OCI-M2 (cell line): ENCODE data around the gene SLC6A2.

Experiments
- DNase-seq: peaks from one replicate; lab custom pipeline; 2025; ENCODE audit not compliant: unreplicated experiment; lab: John Stamatoyannopoulos, UW

SLC6A2 gene

GRCh38 chr16:55671206-55671973 is 15.6 kb downstream of the SLC6A2 start:
- DNase-seq: no peak

DNA sequence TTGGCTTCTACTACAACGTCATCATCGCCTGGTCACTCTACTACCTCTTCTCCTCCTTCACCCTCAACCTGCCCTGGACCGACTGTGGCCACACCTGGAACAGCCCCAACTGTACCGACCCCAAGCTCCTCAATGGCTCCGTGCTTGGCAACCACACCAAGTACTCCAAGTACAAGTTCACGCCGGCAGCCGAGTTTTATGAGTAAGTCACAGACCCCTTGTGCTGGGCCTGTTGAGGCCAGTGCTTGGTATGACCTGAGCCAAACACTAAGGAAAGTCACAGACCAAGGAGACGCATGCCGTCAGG is 16.1 kb downstream of the SLC6A2 start:
- DNase-seq: no peak

GRCh38 chr16:55672471-55672870 is 16.7 kb downstream of the SLC6A2 start:
- no peak for DNase-seq

- DNase-seq: no peak
These were observed 22.5 kb downstream of the SLC6A2 start for GRCh38 chr16:55678161-55678821.

DNA sequence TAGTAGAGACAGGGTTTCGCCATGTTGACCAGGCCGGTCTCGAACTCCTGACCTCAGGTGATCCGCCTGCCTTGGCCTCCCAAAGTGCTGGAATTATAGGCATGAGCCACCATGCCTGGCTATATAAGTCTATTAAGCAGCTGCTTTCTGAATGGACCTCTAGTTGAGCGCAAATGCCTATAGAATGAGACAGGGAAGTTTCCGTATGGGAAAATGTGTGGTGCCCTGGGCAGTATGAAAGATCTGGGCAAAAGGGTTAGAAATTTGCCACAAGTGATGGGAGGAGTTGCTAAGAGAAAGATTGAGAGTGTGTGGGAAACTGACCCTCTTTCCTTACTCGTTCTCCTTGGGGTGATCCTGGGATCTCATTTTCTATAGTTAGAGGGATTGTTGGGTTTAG is 26.3 kb downstream of the SLC6A2 start:
- no peak for DNase-seq

- DNase-seq: no peak
These were observed 30.2 kb downstream of the SLC6A2 start for GRCh38 chr16:55685973-55686372.

DNA sequence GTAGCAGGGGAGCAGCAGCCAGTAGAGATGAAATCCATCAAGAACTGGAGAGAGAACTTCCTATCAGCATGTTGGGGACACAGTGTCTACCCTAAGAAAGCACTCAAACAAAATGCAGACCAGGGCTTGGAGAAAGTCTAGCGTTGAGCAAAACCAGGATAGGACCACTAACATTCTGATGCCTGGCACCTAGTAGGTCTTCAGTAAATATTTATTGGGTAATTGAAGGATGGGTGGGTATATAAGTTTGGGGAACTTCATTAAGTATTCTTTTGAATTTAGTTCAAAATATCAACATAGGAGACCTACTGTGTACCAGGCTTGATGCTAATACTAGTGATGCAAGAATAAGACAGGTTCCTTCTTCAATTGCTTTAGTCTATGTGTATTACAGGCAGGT is 30.9 kb downstream of the SLC6A2 start:
- DNase-seq: no peak

DNA sequence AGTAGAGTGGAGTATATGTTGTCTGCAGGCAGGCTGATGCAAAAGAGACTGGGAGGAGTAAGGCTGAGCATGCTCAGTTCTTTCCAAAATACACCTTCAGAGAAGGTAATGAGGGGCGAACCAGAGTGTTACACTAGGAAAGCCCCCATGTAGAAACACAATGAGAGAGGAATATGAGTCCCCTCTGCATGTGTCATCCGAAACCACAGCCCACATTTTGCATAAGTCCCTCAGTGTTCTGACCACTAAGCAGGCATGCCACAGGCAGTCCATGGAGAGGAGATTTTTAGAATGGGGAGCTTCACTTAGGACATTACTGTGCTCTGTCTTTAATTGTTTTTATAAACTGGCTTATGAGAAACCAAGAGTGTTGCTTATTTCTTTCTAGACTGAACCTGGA is 32.0 kb downstream of the SLC6A2 start:
- no peak for DNase-seq

- no peak for DNase-seq
These were observed 35.1 kb downstream of the SLC6A2 start for GRCh38 chr16:55690841-55691240.

DNA sequence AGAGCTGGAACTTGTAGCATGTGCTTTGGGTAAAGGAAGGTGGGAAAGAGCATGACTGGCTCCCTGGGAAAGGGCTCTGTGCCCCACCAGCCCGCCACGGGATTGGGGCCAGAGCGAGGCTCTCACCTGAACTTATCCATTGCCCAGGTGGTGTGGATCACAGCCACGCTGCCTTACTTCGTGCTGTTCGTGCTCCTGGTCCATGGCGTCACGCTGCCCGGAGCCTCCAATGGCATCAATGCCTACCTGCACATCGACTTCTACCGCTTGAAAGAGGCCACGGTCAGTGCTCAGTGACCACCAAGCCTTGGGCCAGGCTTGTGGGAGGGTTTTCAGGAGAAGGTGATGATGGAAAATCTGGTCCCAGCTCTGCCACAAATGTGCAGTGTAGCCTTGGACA is 36.0 kb downstream of the SLC6A2 start:
- no peak for DNase-seq

DNA sequence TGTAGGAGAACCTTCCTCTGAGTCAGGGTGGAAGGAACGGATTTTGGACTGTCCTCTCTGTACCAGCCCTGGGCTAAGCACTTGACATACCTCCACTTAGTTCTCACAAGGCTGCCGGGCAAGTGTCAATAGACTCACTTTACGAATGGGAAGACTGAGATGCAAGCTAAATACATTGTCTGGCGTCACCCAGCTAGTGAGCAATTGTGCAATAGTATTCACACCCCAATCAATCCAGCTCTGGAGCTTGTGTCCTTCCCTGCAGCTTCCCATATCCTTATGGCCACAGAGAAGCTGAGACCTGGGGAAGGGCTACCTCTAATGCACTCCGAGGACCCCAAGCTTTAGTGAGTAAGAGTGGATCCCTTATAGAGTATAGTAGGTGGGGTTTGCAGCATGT is 39.8 kb downstream of the SLC6A2 start:
- DNase-seq: no peak

DNA sequence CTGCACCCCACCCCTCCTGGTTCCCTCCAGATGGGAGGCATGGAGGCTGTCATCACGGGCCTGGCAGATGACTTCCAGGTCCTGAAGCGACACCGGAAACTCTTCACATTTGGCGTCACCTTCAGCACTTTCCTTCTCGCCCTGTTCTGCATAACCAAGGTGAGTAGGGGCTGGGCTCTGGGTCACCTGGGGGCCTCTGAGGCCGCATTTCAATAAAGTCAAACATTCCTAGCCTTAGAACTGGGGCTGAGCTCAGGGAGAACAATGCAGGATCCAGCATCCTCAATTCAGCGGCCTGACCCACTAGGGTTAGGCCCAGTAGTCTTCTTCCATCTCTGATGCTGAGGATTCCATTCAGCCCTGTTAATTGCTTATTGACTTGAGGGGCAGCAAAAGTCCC is 42.1 kb downstream of the SLC6A2 start:
- DNase-seq: no peak

DNA sequence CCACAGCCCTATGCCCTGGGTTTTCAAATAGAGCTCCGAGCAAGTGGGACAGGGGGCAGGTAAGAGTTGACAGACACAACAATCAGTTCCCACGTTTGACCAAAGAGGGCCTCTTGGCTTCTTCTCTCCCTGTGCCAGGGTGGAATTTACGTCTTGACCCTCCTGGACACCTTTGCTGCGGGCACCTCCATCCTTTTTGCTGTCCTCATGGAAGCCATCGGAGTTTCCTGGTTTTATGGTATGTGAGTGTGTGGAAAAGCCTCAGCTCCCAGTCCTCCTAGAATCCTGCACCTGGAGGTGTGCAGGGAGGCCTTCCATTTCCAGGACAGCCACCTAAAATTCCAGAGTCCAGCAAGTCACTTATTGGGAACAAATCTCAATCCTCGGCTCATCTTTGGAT is 42.5 kb downstream of the SLC6A2 start:
- no peak for DNase-seq

DNA sequence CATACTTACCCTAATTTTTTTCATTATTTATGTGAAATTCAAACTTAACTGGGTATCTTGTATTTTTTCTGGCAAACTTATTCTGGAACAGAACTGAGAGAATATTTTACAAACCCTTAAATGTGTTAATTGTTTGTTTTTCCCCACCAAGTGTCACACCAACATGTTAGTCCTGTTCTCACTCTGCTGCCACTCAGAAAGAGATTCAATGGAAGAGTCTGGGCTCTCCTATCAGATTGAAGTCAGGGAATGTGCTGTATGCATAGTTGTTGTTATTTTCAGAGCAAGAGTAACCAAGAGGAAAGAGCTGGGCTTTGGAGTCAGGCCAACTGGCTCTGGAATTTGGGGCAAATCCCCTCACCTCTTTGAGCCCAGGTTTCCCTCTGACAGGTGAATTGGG is 43.2 kb downstream of the SLC6A2 start:
- DNase-seq: no peak

- DNase-seq: no peak
These were observed 43.8 kb downstream of the SLC6A2 start for GRCh38 chr16:55699616-55700015.

GRCh38 chr16:55700067-55700466 is 44.3 kb downstream of the SLC6A2 start:
- DNase-seq: no peak

- no peak for DNase-seq
These were observed 45.2 kb downstream of the SLC6A2 start for GRCh38 chr16:55700961-55701360.

DNA sequence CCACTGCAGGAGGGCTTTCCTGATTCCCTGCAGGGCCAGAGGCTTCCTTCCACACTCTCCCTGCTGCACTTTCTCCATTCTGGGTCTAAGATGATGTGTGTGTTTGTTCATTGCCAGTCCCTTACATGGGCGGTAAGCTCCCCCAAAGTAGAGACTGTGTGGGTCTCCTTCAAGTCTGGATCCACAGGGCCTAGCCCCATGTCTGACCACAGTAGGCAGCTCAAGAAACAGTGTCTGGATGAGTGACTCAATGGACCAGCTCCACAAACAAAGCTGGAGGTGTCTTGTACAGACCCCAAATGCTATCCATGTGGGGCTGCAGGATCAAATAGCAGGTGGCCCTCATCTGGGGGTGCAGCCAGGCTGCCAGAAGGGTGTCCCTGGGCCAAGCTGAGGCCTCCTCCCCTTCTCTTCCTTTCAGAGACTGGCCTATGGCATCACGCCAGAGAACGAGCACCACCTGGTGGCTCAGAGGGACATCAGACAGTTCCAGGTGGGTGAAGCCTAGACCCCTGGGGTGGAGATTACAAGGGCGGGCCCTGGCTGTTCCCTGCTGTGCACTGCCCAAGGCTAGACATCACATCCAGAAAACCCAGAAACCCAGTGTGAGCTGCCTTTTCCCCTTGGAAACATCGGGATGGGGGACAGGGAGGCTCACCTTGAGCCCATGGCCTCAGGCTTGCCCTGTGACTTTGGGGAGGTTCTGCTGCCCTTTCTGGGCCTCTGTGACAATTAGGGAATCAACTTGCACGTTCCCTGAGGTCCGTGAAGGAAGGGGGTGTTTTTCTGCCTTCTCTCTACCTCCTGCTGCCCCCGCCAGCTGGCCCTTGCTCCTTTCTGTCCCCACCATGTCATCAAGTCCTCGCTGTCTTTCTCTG is 45.9 kb downstream of the SLC6A2 start:
- DNase-seq: no peak

- no peak for DNase-seq
These were observed 47.5 kb downstream of the SLC6A2 start for GRCh38 chr16:55703003-55704001.

DNA sequence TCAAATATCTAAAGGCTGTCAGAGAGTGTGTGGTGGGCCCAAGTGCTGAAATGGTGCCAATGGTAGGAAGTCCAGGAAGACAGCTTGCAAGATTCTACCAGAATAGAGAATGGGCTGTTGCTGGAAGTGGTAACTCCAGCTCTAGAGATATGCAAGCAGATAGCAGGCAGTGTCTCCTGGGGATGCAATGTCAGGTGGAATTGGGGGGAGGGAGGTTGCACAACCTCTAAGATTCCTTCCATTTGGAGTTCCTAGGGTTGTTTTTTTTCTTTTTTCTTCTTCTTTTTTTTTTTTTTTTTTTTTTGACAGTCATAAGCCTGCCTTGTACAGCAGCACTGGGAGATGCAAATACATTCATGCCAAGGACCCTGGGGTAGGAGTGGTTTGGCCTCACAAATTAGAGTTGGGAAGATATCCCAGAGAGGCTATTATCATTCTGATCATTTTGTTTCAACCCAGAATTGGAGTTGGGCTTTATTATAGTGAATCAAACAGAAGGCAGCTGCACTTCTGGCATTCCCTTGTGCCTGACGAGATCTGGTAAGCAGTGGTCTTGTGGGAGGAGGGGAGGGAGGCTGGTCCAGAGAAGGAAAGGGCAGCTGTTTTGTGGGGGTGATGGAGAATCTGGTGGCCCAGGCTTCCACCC is 51.1 kb downstream of the SLC6A2 start:
- DNase-seq: no peak
